Loucy (cell line): ENCODE results near the gene NME1.

Experiments used
- EZH2phosphoT487 ChIP-seq: fragments of 200-600 bp; IDR thresholded peaks from 2 replicates; pipeline ENCODE4 v1.6.1; 2018; ENCODE audit warnings: antibody characterized with exemption, mild to moderate bottlenecking, moderate library complexity, borderline replicate concordance
- TF ChIP-seq, protein P1 (sequence below): fragments of 200-600 bp; sonication (generic); conservative IDR thresholded peaks from 2 replicates; pipeline ENCODE4 v1.5.1; 2014; ENCODE audit warnings: mild to moderate bottlenecking, antibody characterized with exemption, low read length

DNA sequence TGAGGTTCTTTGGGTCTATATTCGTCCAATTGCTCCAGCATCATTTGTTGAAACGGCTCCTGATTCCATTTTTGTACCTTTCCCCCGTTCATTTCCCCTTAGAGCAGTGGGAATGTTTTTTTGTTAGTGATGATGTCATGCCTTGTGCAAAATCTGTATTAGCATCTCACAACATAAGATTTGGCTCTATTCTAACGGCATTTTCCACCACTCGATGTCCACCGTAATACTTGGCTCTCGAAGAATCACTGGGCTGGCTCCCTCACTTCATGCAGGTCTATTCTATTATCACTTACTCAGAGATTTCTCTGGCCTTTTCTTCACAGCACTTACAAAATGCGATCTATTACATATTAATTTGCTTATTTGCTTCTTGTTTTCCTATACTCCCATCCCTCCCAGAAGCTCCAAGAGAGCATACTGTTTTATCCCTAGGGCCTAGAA, 571 bp upstream of the NME1 start:
- TF ChIP-seq, protein P1, sequence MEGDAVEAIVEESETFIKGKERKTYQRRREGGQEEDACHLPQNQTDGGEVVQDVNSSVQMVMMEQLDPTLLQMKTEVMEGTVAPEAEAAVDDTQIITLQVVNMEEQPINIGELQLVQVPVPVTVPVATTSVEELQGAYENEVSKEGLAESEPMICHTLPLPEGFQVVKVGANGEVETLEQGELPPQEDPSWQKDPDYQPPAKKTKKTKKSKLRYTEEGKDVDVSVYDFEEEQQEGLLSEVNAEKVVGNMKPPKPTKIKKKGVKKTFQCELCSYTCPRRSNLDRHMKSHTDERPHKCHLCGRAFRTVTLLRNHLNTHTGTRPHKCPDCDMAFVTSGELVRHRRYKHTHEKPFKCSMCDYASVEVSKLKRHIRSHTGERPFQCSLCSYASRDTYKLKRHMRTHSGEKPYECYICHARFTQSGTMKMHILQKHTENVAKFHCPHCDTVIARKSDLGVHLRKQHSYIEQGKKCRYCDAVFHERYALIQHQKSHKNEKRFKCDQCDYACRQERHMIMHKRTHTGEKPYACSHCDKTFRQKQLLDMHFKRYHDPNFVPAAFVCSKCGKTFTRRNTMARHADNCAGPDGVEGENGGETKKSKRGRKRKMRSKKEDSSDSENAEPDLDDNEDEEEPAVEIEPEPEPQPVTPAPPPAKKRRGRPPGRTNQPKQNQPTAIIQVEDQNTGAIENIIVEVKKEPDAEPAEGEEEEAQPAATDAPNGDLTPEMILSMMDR: no peak
- TF ChIP-seq EZH2phosphoT487: no peak
